Measurements from ENCODE around the gene ZP4. TPM values are rescaled to one million over a fixed set of nuclear protein-coding genes. Genes with fewer than 3 reads are reported as not detected.

Gene ZP4
- total and polyA plus RNA-seq, 2 of the 13 experiments (the other 11 are each of a cell fraction or from before 2014, with no cell fraction given) = not detected

- TF ChIP-seq, protein P1, sequence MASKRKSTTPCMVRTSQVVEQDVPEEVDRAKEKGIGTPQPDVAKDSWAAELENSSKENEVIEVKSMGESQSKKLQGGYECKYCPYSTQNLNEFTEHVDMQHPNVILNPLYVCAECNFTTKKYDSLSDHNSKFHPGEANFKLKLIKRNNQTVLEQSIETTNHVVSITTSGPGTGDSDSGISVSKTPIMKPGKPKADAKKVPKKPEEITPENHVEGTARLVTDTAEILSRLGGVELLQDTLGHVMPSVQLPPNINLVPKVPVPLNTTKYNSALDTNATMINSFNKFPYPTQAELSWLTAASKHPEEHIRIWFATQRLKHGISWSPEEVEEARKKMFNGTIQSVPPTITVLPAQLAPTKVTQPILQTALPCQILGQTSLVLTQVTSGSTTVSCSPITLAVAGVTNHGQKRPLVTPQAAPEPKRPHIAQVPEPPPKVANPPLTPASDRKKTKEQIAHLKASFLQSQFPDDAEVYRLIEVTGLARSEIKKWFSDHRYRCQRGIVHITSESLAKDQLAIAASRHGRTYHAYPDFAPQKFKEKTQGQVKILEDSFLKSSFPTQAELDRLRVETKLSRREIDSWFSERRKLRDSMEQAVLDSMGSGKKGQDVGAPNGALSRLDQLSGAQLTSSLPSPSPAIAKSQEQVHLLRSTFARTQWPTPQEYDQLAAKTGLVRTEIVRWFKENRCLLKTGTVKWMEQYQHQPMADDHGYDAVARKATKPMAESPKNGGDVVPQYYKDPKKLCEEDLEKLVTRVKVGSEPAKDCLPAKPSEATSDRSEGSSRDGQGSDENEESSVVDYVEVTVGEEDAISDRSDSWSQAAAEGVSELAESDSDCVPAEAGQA (IDR thresholded peaks at IDR 0.05; ENCODE audit: low read depth) = no peak
- TF ChIP-seq, protein P1 (CRISPR knock-in tag; IDR thresholded peaks at IDR 0.05; ENCODE audit: borderline replicate concordance) = no peak
- TF ChIP-seq, protein P2, sequence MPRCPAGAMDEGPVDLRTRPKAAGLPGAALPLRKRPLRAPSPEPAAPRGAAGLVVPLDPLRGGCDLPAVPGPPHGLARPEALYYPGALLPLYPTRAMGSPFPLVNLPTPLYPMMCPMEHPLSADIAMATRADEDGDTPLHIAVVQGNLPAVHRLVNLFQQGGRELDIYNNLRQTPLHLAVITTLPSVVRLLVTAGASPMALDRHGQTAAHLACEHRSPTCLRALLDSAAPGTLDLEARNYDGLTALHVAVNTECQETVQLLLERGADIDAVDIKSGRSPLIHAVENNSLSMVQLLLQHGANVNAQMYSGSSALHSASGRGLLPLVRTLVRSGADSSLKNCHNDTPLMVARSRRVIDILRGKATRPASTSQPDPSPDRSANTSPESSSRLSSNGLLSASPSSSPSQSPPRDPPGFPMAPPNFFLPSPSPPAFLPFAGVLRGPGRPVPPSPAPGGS (CRISPR knock-in tag; IDR thresholded peaks at IDR 0.05) = peak; percentile 38; the same call in 1 of the 2 replicates
- TF ChIP-seq DR1 (CRISPR knock-in tag; IDR thresholded peaks at IDR 0.05) = no peak
- TF ChIP-seq ZNF639 (CRISPR knock-in tag; conservative IDR thresholded peaks at IDR 0.05) = no peak
- TF ChIP-seq, protein P3, sequence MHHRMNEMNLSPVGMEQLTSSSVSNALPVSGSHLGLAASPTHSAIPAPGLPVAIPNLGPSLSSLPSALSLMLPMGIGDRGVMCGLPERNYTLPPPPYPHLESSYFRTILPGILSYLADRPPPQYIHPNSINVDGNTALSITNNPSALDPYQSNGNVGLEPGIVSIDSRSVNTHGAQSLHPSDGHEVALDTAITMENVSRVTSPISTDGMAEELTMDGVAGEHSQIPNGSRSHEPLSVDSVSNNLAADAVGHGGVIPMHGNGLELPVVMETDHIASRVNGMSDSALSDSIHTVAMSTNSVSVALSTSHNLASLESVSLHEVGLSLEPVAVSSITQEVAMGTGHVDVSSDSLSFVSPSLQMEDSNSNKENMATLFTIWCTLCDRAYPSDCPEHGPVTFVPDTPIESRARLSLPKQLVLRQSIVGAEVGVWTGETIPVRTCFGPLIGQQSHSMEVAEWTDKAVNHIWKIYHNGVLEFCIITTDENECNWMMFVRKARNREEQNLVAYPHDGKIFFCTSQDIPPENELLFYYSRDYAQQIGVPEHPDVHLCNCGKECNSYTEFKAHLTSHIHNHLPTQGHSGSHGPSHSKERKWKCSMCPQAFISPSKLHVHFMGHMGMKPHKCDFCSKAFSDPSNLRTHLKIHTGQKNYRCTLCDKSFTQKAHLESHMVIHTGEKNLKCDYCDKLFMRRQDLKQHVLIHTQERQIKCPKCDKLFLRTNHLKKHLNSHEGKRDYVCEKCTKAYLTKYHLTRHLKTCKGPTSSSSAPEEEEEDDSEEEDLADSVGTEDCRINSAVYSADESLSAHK (CRISPR knock-in tag; IDR thresholded peaks at IDR 0.05; ENCODE audit: borderline replicate concordance) = no peak
- TF ChIP-seq ZNF724P (CRISPR knock-in tag; IDR thresholded peaks at IDR 0.05; ENCODE audit: borderline replicate concordance) = 0 out of 2 replicates have a peak, but pooled peaks have one; percentile 67
- peak; percentile 94 for TF ChIP-seq POGK (CRISPR knock-in tag; conservative IDR thresholded peaks at IDR 0.05)
- no peak for TF ChIP-seq SRSF1 (optimal IDR thresholded peaks at IDR 0.05; ENCODE audit: low read depth, low read length)
- peak; percentile 73 for TF ChIP-seq MYPOP (CRISPR knock-in tag; IDR thresholded peaks at IDR 0.05)
Observed at GRCh38 chr1:237864338-237865244, 26.1 kb downstream of the ZP4 start (continued).

Data from HepG2 (cell line).